ENCODE measurements around the gene PMIS2.
A peak's percentile ranks its signal among the peaks of the same experiment; 100 is the strongest.

PMIS2 gene

GRCh38 chr19:35623327-35624010 is 37.5 kb downstream of the PMIS2 start:
- TF ChIP-seq CTCF (IDR thresholded peaks at IDR 0.05; ENCODE audit: low read depth, low read length) (no peak), POLR2A (IDR thresholded peaks at IDR 0.05; ENCODE audit: extremely low read depth, insufficient read length) (no peak), MAX (IDR thresholded peaks at IDR 0.05; ENCODE audit: low read depth, low read length) (no peak), MYC (IDR thresholded peaks at IDR 0.05; ENCODE audit: low read depth, low read length) (no peak)
- no peak for DNase-seq (ENCODE audit: low read depth)
- no peak overlapping the region for H3K4me3 ChIP-seq (ENCODE audit: low read depth, low read length)

- H3K4me3 ChIP-seq (ENCODE audit: low read depth, low read length) = peak overlapping the region; percentile 72
- TF ChIP-seq MAX (IDR thresholded peaks at IDR 0.05; ENCODE audit: low read depth, low read length) = no peak
- TF ChIP-seq MYC (IDR thresholded peaks at IDR 0.05; ENCODE audit: low read depth, low read length) = no peak
- no peak for TF ChIP-seq CTCF (IDR thresholded peaks at IDR 0.05; ENCODE audit: low read depth, low read length)
- no peak for TF ChIP-seq POLR2A (IDR thresholded peaks at IDR 0.05; ENCODE audit: extremely low read depth, insufficient read length)
Measured at GRCh38 chr19:35628264-35628564, 42.2 kb downstream of the PMIS2 start.

GRCh38 chr19:35628565-35629331 is 42.8 kb downstream of the PMIS2 start, which contains the start of gene RBM42:
TSS of gene RBM42 (plus strand) at chr19:35629036. CDS start at chr19:35629154, 118 bp downstream.
- no peak for TF ChIP-seq CTCF (IDR thresholded peaks at IDR 0.05; ENCODE audit: low read depth, low read length)
- peak; percentile 8; the same call in 1 of the 2 replicates for TF ChIP-seq MAX (IDR thresholded peaks at IDR 0.05; ENCODE audit: low read depth, low read length)
- peak; percentile 38 for TF ChIP-seq POLR2A (IDR thresholded peaks at IDR 0.05; ENCODE audit: extremely low read depth, insufficient read length)
- DNase-seq (ENCODE audit: low read depth) = peak; percentile 97

More at GRCh38 chr19:35628264-35628564, 42.2 kb downstream of the PMIS2 start:
- no peak for DNase-seq (ENCODE audit: low read depth)

GRCh38 chr19:35629332-35629633 is 43.3 kb downstream of the PMIS2 start:
- DNase-seq (ENCODE audit: low read depth) = no peak
- TF ChIP-seq MYC (IDR thresholded peaks at IDR 0.05; ENCODE audit: low read depth, low read length) (no peak), CTCF (IDR thresholded peaks at IDR 0.05; ENCODE audit: low read depth, low read length) (no peak)
- peak overlapping the region; percentile 82 for H3K4me3 ChIP-seq (ENCODE audit: low read depth, low read length)

More at GRCh38 chr19:35628565-35629331, 42.8 kb downstream of the PMIS2 start, which contains the start of gene RBM42:
- peak within 1 kb of the TSS; percentile 82 for H3K4me3 ChIP-seq (ENCODE audit: low read depth, low read length)

GRCh38 chr19:35633727-35634440 is 47.9 kb downstream of the PMIS2 start:
- TF ChIP-seq MYC (IDR thresholded peaks at IDR 0.05; ENCODE audit: low read depth, low read length) = no peak
- no peak for TF ChIP-seq MAX (IDR thresholded peaks at IDR 0.05; ENCODE audit: low read depth, low read length)
- TF ChIP-seq CTCF (IDR thresholded peaks at IDR 0.05; ENCODE audit: low read depth, low read length) = no peak
- TF ChIP-seq POLR2A (IDR thresholded peaks at IDR 0.05; ENCODE audit: extremely low read depth, insufficient read length) = no peak
- no peak for DNase-seq (ENCODE audit: low read depth)
- H3K4me3 ChIP-seq (ENCODE audit: low read depth, low read length) = no peak overlapping the region

Data from NB4 (cell line).